HepG2 (cell line): ENCODE data around the gene B9D2. TPM values are rescaled to one million over a fixed set of nuclear protein-coding genes. Genes with fewer than 3 reads are reported as not detected.

Experiments
- JUND ChIP-seq: sonication (generic); formaldehyde crosslinking; IDR thresholded peaks from 2 replicates; pipeline ENCODE4 v1.8.0; 2022; ENCODE audit warnings: mild to moderate bottlenecking, missing genetic modification reagents
- KAT7 ChIP-seq: IDR thresholded peaks from 2 replicates; pipeline ENCODE4 v1.6.1; 2018; ENCODE audit warnings: borderline replicate concordance, missing compliant biosample characterization
- LCORL ChIP-seq, 2 experiments: fragments of 450-650 bp in 1 of 2; sonication (generic) in 1 of 2; formaldehyde crosslinking in 1 of 2; IDR thresholded peaks; 2 replicates each; pipeline versions ENCODE4 v1.5.0 to v1.6.1; 2017 to 2020; ENCODE audit warnings: antibody characterized with exemption in 1 of 2, missing genetic modification reagents in 1 of 2
- NFYC ChIP-seq: IDR thresholded peaks from 2 replicates; pipeline ENCODE4 v1.6.1; 2016; ENCODE audit warnings: missing genetic modification reagents, missing compliant biosample characterization
- NPAS2 ChIP-seq: sonication (generic); formaldehyde crosslinking; IDR thresholded peaks from 2 replicates; pipeline ENCODE4 v1.8.0; 2022; ENCODE audit warnings: mild to moderate bottlenecking, missing genetic modification reagents, borderline replicate concordance
- PRMT3 ChIP-seq: sonication (generic); formaldehyde crosslinking; IDR thresholded peaks from 2 replicates; pipeline ENCODE4 v1.8.1; 2022; ENCODE audit warnings: low read depth, mild to moderate bottlenecking, moderate library complexity, missing genetic modification reagents, borderline replicate concordance
- TCF12 ChIP-seq, 2 experiments: fragments of 450-650 bp in 1 of 2; sonication (generic) in 1 of 2; formaldehyde crosslinking in 1 of 2; IDR thresholded peaks; 2 replicates each; pipeline versions ENCODE4 v1.6.1 to v1.8.0; 2017 to 2022; ENCODE audit warnings: antibody characterized with exemption in 1 of 2, mild to moderate bottlenecking in 1 of 2, missing genetic modification reagents in 1 of 2, moderate library complexity in 1 of 2
- ZNF224 ChIP-seq: sonication (generic); formaldehyde crosslinking; IDR thresholded peaks from 2 replicates; pipeline ENCODE4 v1.5.0; 2020; ENCODE audit warnings: mild to moderate bottlenecking, missing genetic modification reagents
- ZNF510 ChIP-seq: sonication (generic); formaldehyde crosslinking; IDR thresholded peaks from 2 replicates; pipeline ENCODE4 v1.4.0; 2020; ENCODE audit warnings: low read depth, mild to moderate bottlenecking, missing genetic modification reagents
- ZNF83 ChIP-seq: sonication (generic); formaldehyde crosslinking; IDR thresholded peaks from 2 replicates; pipeline ENCODE4 v1.4.0; 2020; ENCODE audit warnings: missing genetic modification reagents, mild to moderate bottlenecking, borderline replicate concordance
- polyA plus RNA-seq, 8 experiments: library from polyadenylated mRNA; depleted of rRNA in 3 of 8; stranded (reverse) in 7 of 8; unstranded in 1 of 8; fragments of >200 nt; fragmentation: Illumina TruSeq in 4 of 8; extraction: Trizol in 4 of 8; gene quantifications; 2 replicates each; pipeline versions ENCODE4 v1.2.1 to v1.2.3, GENCODE V29; 2011 to 2016; ENCODE audit warnings: low read depth in 4 of 8, missing spikeins in 1 of 8, mixed read lengths in 1 of 8; ENCODE audit not compliant: insufficient read depth in 1 of 8
- total RNA-seq, 5 experiments: library from RNA; depleted of rRNA; stranded (reverse); fragments of >200 nt; fragmentation: Illumina TruSeq; extraction: Trizol; gene quantifications; 2 replicates each; pipeline ENCODE4 v1.2.3, GENCODE V29; 2016; ENCODE audit warnings: low read depth in 1 of 5
- TF ChIP-seq, protein P1 (sequence below): sonication (generic); formaldehyde crosslinking; IDR thresholded peaks from 2 replicates; pipeline ENCODE4 v1.5.1; 2020; ENCODE audit warnings: missing genetic modification reagents, mild to moderate bottlenecking, borderline replicate concordance
- TF ChIP-seq, protein P2 (sequence below): sonication (generic); formaldehyde crosslinking; IDR thresholded peaks from 2 replicates; pipeline ENCODE4 v1.4.0; 2020; ENCODE audit warnings: mild to moderate bottlenecking, missing genetic modification reagents
- TF ChIP-seq, protein P3 (sequence below): sonication (generic); formaldehyde crosslinking; IDR thresholded peaks from 2 replicates; pipeline ENCODE4 v1.9.0; 2021; ENCODE audit warnings: mild to moderate bottlenecking, missing genetic modification reagents
- TF ChIP-seq, protein P4 (sequence below): sonication (generic); formaldehyde crosslinking; IDR thresholded peaks from 2 replicates; pipeline ENCODE4 v1.4.0; 2020; ENCODE audit warnings: missing genetic modification reagents

B9D2 gene
- total and polyA plus RNA-seq, 2 of the 13 experiments (the other 11 are each of a cell fraction or from before 2014, with no cell fraction given), result 3.1 to 4.4 TPM

DNA sequence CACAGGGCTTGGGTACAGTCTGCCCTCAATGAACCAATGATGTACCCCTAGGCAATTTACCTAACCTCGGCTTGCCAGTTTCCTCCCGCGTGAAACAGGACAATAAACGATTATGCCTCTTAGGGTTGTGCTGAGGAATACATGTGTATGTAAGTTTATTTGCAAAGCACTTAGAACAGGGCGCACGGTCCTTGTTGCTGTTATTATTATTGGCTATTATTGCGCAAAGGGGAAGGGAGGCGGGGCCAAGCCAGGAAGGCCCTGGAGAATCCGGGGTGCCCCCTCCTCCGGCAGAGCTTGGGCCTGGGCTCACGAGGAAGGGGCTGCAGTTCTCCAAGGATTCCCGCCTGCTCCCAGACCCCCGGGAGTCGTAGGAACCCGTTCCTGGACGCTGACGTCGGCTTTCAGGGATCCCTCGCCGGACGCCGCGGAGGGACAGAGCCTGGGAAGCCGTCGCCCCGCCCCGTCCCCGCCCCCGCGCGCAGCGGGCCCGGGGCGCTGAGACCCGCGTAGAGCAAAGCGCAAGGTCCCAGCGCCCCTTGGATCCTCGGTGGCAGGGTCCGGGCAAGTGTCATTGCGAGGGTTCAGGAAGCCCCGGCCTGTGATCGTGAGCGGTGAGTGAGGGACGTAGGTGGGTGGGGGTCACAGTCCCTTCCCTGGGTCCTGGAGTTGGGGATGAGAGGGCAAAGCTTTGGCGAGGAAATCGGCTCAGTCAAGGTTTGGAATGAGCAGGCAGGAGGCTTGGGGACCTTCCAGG lies 12.5 kb upstream of the B9D2 start, which contains the start of gene TMEM91 (continued):
- TF ChIP-seq, protein P1, sequence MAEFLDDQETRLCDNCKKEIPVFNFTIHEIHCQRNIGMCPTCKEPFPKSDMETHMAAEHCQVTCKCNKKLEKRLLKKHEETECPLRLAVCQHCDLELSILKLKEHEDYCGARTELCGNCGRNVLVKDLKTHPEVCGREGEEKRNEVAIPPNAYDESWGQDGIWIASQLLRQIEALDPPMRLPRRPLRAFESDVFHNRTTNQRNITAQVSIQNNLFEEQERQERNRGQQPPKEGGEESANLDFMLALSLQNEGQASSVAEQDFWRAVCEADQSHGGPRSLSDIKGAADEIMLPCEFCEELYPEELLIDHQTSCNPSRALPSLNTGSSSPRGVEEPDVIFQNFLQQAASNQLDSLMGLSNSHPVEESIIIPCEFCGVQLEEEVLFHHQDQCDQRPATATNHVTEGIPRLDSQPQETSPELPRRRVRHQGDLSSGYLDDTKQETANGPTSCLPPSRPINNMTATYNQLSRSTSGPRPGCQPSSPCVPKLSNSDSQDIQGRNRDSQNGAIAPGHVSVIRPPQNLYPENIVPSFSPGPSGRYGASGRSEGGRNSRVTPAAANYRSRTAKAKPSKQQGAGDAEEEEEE (CRISPR knock-in tag), result no peak
- TF ChIP-seq, protein P2, sequence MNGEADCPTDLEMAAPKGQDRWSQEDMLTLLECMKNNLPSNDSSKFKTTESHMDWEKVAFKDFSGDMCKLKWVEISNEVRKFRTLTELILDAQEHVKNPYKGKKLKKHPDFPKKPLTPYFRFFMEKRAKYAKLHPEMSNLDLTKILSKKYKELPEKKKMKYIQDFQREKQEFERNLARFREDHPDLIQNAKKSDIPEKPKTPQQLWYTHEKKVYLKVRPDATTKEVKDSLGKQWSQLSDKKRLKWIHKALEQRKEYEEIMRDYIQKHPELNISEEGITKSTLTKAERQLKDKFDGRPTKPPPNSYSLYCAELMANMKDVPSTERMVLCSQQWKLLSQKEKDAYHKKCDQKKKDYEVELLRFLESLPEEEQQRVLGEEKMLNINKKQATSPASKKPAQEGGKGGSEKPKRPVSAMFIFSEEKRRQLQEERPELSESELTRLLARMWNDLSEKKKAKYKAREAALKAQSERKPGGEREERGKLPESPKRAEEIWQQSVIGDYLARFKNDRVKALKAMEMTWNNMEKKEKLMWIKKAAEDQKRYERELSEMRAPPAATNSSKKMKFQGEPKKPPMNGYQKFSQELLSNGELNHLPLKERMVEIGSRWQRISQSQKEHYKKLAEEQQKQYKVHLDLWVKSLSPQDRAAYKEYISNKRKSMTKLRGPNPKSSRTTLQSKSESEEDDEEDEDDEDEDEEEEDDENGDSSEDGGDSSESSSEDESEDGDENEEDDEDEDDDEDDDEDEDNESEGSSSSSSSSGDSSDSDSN (CRISPR knock-in tag), result peak; percentile 22; the same call in 1 of the 2 replicates
- TF ChIP-seq, protein P3, sequence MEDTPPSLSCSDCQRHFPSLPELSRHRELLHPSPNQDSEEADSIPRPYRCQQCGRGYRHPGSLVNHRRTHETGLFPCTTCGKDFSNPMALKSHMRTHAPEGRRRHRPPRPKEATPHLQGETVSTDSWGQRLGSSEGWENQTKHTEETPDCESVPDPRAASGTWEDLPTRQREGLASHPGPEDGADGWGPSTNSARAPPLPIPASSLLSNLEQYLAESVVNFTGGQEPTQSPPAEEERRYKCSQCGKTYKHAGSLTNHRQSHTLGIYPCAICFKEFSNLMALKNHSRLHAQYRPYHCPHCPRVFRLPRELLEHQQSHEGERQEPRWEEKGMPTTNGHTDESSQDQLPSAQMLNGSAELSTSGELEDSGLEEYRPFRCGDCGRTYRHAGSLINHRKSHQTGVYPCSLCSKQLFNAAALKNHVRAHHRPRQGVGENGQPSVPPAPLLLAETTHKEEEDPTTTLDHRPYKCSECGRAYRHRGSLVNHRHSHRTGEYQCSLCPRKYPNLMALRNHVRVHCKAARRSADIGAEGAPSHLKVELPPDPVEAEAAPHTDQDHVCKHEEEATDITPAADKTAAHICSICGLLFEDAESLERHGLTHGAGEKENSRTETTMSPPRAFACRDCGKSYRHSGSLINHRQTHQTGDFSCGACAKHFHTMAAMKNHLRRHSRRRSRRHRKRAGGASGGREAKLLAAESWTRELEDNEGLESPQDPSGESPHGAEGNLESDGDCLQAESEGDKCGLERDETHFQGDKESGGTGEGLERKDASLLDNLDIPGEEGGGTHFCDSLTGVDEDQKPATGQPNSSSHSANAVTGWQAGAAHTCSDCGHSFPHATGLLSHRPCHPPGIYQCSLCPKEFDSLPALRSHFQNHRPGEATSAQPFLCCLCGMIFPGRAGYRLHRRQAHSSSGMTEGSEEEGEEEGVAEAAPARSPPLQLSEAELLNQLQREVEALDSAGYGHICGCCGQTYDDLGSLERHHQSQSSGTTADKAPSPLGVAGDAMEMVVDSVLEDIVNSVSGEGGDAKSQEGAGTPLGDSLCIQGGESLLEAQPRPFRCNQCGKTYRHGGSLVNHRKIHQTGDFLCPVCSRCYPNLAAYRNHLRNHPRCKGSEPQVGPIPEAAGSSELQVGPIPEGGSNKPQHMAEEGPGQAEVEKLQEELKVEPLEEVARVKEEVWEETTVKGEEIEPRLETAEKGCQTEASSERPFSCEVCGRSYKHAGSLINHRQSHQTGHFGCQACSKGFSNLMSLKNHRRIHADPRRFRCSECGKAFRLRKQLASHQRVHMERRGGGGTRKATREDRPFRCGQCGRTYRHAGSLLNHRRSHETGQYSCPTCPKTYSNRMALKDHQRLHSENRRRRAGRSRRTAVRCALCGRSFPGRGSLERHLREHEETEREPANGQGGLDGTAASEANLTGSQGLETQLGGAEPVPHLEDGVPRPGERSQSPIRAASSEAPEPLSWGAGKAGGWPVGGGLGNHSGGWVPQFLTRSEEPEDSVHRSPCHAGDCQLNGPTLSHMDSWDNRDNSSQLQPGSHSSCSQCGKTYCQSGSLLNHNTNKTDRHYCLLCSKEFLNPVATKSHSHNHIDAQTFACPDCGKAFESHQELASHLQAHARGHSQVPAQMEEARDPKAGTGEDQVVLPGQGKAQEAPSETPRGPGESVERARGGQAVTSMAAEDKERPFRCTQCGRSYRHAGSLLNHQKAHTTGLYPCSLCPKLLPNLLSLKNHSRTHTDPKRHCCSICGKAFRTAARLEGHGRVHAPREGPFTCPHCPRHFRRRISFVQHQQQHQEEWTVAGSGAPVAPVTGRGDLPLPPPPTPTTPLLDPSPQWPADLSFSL (CRISPR knock-in tag), result no peak
- TF ChIP-seq LCORL (IDR thresholded peaks at IDR 0.05) (no peak), LCORL (CRISPR knock-in tag; IDR thresholded peaks at IDR 0.05) (0 out of 2 replicates have a peak, but pooled peaks have one; percentile 26), JUND (CRISPR knock-in tag) (peak; percentile 23; the same call in 1 of the 2 replicates), ZNF224 (CRISPR knock-in tag) (no peak), NFYC (CRISPR knock-in tag) (no peak), ZNF510 (no peak), NPAS2 (CRISPR knock-in tag) (peak; percentile 30; the same call in 1 of the 2 replicates), KAT7 (CRISPR knock-in tag) (no peak), PRMT3 (no peak), TCF12 (IDR thresholded peaks at IDR 0.05) (no peak), TCF12 (CRISPR knock-in tag; IDR thresholded peaks at IDR 0.05) (no peak), ZNF83 (CRISPR knock-in tag) (no peak)
- TF ChIP-seq, protein P4, sequence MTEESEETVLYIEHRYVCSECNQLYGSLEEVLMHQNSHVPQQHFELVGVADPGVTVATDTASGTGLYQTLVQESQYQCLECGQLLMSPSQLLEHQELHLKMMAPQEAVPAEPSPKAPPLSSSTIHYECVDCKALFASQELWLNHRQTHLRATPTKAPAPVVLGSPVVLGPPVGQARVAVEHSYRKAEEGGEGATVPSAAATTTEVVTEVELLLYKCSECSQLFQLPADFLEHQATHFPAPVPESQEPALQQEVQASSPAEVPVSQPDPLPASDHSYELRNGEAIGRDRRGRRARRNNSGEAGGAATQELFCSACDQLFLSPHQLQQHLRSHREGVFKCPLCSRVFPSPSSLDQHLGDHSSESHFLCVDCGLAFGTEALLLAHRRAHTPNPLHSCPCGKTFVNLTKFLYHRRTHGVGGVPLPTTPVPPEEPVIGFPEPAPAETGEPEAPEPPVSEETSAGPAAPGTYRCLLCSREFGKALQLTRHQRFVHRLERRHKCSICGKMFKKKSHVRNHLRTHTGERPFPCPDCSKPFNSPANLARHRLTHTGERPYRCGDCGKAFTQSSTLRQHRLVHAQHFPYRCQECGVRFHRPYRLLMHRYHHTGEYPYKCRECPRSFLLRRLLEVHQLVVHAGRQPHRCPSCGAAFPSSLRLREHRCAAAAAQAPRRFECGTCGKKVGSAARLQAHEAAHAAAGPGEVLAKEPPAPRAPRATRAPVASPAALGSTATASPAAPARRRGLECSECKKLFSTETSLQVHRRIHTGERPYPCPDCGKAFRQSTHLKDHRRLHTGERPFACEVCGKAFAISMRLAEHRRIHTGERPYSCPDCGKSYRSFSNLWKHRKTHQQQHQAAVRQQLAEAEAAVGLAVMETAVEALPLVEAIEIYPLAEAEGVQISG (CRISPR knock-in tag), result no peak
